SJSA1 (cell line): ENCODE data around the gene VPS52. TPM values are rescaled to one million over a fixed set of nuclear protein-coding genes. Genes with fewer than 3 reads are reported as not detected.
A peak's percentile ranks its signal among the peaks of the same experiment; 100 is the strongest.
"Not testable (repeated sequence)": the region's sequence is repeated elsewhere in the genome, so short reads cannot be mapped to it uniquely, and the experiment has no call there.

Experiments
- DNase-seq, 2 experiments: peaks; one replicate each; pipeline ENCODE4 v3.0.0-alpha.2; 2015 to 2020; ENCODE audit warnings: low spot score in 2 of 2, low read depth in 1 of 2
- H3K27ac ChIP-seq: fragments of 250-450 bp; sonication (Bioruptor Pico); 2 replicates; pipeline ENCODE4 v1.5.1; 2020; ENCODE audit warnings: mild to moderate bottlenecking, moderate library complexity
- H3K27me3 ChIP-seq: fragments of 250-450 bp; sonication (Bioruptor Pico); replicated peaks from 2 replicates; pipeline ENCODE4 v1.5.1; 2020; ENCODE audit warnings: mild to moderate bottlenecking, moderate library complexity
- H3K36me3 ChIP-seq: fragments of 250-450 bp; sonication (Bioruptor Pico); 2 replicates; pipeline ENCODE4 v1.5.1; 2020; ENCODE audit warnings: mild to moderate bottlenecking
- H3K4me1 ChIP-seq: fragments of 250-450 bp; sonication (Bioruptor Pico); replicated peaks from 2 replicates; pipeline ENCODE4 v1.6.1; 2021; ENCODE audit warnings: mild to moderate bottlenecking
- H3K4me3 ChIP-seq: fragments of 250-450 bp; sonication (Bioruptor Pico); 2 replicates; pipeline ENCODE4 v1.5.1; 2020; ENCODE audit warnings: mild to moderate bottlenecking
- H3K9me3 ChIP-seq: fragments of 250-450 bp; sonication (Bioruptor Pico); replicated peaks from 2 replicates; pipeline ENCODE4 v1.5.1; 2020; ENCODE audit warnings: mild to moderate bottlenecking
- total RNA-seq: library from RNA; depleted of rRNA; stranded (reverse); fragments of >200 nt; shearing (Covaris generic); gene quantifications from 2 replicates; pipeline ENCODE4 v1.2.3, GENCODE V29; 2014

Gene VPS52
- total RNA-seq, 1 experiment from 2014 or later: 39.4 TPM

DNA sequence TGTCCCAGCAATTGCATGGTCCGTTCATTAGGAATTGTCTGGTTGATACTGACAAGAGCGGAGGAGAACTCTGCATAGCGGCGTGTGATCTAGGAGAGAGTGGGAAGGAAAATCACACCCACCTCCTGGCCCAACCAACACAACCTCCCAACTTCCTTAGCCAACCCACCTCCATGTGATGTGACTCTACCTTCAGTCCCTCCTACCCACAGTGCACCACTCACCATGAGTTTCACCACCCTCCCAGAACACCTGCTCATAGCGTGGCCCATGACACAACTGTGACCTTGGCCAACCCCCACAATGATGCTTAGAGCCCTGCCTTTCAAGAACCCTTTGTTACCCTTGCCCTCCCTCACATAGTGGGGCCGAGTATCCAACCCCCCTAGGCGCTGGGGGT is 7.7 kb downstream of the VPS52 start:
- H3K27ac ChIP-seq: no peak overlapping the region
- no peaks in the 10 kb centered on the region for H3K9me3 ChIP-seq
- H3K27me3 ChIP-seq: no peaks in the 10 kb centered on the region
- no peak for DNase-seq
- peaks cover 54% of the 10 kb centered on the region for H3K36me3 ChIP-seq
- 0 out of 2 replicates have a peak, but pooled peaks cover 5% of the 10 kb centered on the region for H3K4me1 ChIP-seq
- H3K4me3 ChIP-seq: no peak overlapping the region

DNA sequence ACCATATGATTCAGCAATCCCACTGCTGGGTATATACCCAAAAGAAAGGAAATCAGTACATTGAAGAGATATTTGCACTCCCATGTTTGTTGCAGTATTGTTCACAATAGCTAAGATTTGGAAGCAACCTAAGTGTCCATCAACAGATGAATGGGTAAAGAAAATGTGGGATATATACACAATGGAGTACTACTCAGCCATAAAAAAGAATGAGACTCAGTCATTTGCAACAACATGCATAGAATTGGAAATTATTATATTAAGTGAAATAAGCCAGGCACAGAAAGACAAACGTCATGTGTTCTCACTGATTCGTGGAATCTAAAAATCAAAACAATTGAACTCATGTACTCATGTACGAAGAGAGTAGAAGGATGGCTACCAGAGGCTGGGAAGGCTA is 9.2 kb downstream of the VPS52 start:
- H3K9me3 ChIP-seq, H3K4me3 ChIP-seq, DNase-seq, H3K27me3 ChIP-seq, H3K4me1 ChIP-seq, H3K27ac ChIP-seq: not testable (repeated sequence)
- peaks cover 42% of the 10 kb centered on the region for H3K36me3 ChIP-seq

DNA sequence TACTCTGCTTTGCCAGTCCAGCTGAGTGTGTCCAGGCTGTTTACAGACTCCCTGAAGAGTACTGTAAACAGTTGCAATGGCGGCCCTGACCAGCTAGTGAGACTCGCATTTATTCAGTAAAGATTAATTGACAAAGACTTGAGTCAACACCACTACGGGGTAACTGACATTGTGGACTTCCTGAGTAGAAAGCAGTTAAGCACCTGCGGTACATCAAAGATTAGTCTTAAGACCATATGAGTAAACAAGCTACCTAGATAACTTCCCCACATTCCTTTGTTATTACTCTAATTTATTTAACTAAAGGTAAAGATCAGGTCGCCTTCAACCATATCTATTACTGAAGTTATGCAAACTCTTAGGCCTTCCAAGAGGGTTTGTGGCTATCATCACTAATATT is 12.6 kb downstream of the VPS52 start:
- Histone ChIP-seq H3K36me3 (peaks cover 22% of the 10 kb centered on the region), H3K4me3 (no peak overlapping the region), H3K9me3 (no peaks in the 10 kb centered on the region), H3K4me1 (0 out of 2 replicates have a peak, but pooled peaks cover 5% of the 10 kb centered on the region), H3K27me3 (no peaks in the 10 kb centered on the region), H3K27ac (no peak overlapping the region)
- no peak for DNase-seq

GRCh38 chr6:33254591-33254990 is 17.1 kb downstream of the VPS52 start:
- no peak for DNase-seq

GRCh38 chr6:33252759-33253158 is 18.9 kb downstream of the VPS52 start:
- H3K27me3 ChIP-seq: no peaks in the 10 kb centered on the region
- H3K9me3 ChIP-seq: no peaks in the 10 kb centered on the region
- peaks cover 16% of the 10 kb centered on the region; the same call in 1 of the 2 replicates for H3K36me3 ChIP-seq
- H3K4me1 ChIP-seq: peaks cover 26% of the 10 kb centered on the region
- DNase-seq: no peak
- H3K27ac ChIP-seq: no peak overlapping the region
- H3K4me3 ChIP-seq: no peak overlapping the region

More at GRCh38 chr6:33254591-33254990, 17.1 kb downstream of the VPS52 start:
- Histone ChIP-seq H3K4me3 (no peak overlapping the region), H3K27ac (no peak overlapping the region), H3K36me3 (peaks cover 17% of the 10 kb centered on the region), H3K4me1 (peaks cover 13% of the 10 kb centered on the region), H3K27me3 (no peaks in the 10 kb centered on the region), H3K9me3 (no peaks in the 10 kb centered on the region)

DNA sequence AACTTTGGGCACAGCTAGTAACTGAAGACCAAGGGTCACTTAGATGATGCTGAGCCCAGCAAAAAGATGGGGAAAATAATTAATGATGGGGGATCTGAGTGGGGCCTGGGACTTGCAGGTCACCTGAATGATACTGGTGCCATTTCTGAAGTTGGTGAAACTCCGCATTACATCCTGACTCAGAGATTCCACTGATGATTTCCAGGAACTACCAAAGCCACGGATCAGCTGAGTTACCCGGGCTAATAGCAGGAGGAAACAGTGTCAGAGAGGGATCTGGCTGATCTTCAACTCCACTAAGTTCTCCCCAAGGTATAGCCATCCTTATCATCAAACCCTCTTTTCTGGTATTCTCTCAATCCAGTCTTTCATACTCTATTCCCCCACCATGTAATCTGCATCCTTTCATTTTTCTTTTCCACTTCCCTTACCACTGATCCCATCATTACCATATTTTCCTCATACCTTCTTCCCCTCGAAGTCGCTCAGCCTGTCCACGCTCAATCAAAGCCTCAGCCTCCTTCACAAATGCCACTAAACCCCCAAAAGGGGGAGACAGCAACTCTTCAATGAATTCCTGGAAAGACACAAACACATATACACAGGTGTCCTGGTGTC is 20.2 kb downstream of the VPS52 start:
- Histone ChIP-seq H3K27ac (no peak overlapping the region), H3K36me3 (peaks cover 13% of the 10 kb centered on the region; the same call in 1 of the 2 replicates), H3K4me1 (peaks cover 26% of the 10 kb centered on the region), H3K4me3 (no peak overlapping the region), H3K9me3 (no peaks in the 10 kb centered on the region), H3K27me3 (no peaks in the 10 kb centered on the region)
- no peak for DNase-seq

- Histone ChIP-seq H3K4me1 (peaks cover 26% of the 10 kb centered on the region), H3K27me3 (no peaks in the 10 kb centered on the region), H3K9me3 (no peaks in the 10 kb centered on the region), H3K27ac (peak overlapping the region; percentile 17; the same call in 1 of the 2 replicates), H3K4me3 (no peak overlapping the region), H3K36me3 (peaks cover 13% of the 10 kb centered on the region; the same call in 1 of the 2 replicates)
- no peak for DNase-seq
Measured at GRCh38 chr6:33250731-33251130, 20.9 kb downstream of the VPS52 start.

DNA sequence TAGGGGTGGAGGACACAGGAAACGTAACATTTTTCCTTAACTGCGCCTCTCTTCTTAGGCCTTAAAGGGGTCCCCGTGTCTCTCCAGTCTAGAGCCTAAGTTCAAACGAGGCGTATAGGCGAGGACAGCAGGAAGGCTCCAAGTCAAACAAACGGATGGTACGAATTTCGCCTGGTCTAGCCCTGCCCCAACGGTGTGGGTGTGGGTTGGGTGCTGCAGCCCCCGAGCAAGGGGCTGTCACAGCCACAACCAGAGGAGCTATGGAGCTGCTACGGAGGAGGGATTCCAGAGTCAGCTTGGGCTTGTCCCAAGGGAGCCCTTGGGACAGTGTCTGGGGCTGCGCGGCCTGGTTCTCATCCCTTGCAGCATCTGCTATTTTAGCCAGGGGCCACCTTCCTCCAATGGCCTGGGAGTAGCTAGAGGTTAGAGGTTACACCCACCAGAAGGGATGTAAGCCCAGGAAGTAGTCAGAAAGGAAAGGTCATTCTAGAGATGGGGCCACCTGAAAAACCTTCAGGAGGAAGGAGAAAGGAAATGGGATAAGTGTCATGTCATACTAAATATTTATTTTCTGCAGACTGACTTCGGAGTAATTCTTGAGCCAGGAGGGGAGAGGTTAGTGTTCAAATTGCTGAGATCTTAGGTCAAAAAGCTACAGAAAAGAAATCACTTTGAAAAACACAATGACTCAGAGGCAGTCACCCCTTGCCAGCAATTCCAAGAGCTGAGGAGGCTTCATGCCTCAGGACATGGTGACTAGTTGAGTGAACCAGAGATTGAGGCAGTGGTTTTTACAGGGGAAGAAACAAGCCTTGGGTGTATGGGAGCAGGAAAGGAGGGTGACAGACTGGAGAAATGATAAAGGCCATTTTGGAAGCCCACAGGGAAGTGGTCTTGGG is 21.7 kb downstream of the VPS52 start:
- H3K36me3 ChIP-seq: peaks cover 13% of the 10 kb centered on the region; the same call in 1 of the 2 replicates
- no peaks in the 10 kb centered on the region for H3K27me3 ChIP-seq
- DNase-seq: peak; percentile 52 to 55
- no peaks in the 10 kb centered on the region for H3K9me3 ChIP-seq
- peak overlapping the region; percentile 40 for H3K4me3 ChIP-seq
- H3K4me1 ChIP-seq: peaks cover 26% of the 10 kb centered on the region
- H3K27ac ChIP-seq: peak overlapping the region; percentile 50

DNA sequence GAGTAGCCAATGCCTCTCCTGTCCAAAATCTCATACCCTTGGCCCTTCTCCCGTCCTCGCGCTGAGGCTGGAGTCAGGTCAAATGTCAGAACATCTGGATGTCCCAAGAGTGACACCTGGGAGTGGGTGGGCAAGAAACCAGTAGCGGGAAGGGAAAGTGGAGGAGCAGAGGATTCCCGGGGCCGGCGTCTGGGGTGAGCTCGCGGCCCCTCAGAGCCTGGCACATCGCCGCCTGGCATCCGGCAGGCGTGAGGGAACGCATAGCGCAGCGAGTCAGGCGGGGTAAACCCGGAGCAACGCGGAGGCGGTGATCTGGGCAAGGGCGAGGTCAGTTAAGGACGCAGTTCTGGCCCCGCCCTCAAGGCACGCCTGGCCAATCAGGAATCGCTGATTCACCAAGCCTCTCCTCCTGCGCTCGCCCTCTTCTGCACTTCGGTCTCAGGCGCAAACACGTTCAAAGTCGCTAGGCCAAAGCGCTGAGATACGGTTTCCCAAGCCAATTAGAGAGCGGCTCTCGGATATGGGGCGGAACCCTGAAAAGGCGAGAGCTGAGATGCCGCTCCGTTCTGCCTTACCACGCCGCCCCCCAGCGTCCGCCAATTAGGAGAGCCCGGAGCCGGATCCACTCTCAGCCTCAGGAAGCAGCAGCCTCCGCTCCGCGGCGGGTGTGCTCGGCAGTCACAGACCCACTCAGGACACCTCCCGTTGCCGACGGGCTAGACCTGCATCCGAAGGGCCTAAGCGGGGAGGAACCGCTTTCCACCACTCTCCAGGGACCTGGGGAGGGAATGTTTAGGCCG is 22.5 kb downstream of the VPS52 start:
- peak overlapping the region; percentile 40 for H3K4me3 ChIP-seq
- no peaks in the 10 kb centered on the region for H3K27me3 ChIP-seq
- peak overlapping the region; percentile 50 for H3K27ac ChIP-seq
- peaks cover 26% of the 10 kb centered on the region for H3K4me1 ChIP-seq
- no peaks in the 10 kb centered on the region for H3K9me3 ChIP-seq
- H3K36me3 ChIP-seq: peaks cover 13% of the 10 kb centered on the region; the same call in 1 of the 2 replicates
- DNase-seq: peak; percentile 98

GRCh38 chr6:33248643-33248931 is 23.1 kb downstream of the VPS52 start:
- peak in 1 of 2 experiments; percentile 50 for DNase-seq
- Histone ChIP-seq H3K36me3 (peaks cover 13% of the 10 kb centered on the region; the same call in 1 of the 2 replicates), H3K9me3 (no peaks in the 10 kb centered on the region), H3K4me1 (peaks cover 26% of the 10 kb centered on the region), H3K27me3 (no peaks in the 10 kb centered on the region), H3K27ac (peak overlapping the region; percentile 30), H3K4me3 (peak overlapping the region; percentile 40)

GRCh38 chr6:33247977-33248642 is 23.6 kb downstream of the VPS52 start:
- H3K36me3 ChIP-seq: peaks cover 13% of the 10 kb centered on the region; the same call in 1 of the 2 replicates
- H3K9me3 ChIP-seq: no peaks in the 10 kb centered on the region
- DNase-seq: peak; percentile 85 to 89
- peak overlapping the region; percentile 30 for H3K27ac ChIP-seq
- 0 out of 2 replicates have a peak, but pooled peaks cover 2% of the 10 kb centered on the region for H3K27me3 ChIP-seq
- H3K4me3 ChIP-seq: peak overlapping the region; percentile 40
- H3K4me1 ChIP-seq: peaks cover 26% of the 10 kb centered on the region

- no peak overlapping the region for H3K27ac ChIP-seq
- no peaks in the 10 kb centered on the region for H3K36me3 ChIP-seq
- H3K4me3 ChIP-seq: no peak overlapping the region
- peaks cover 23% of the 10 kb centered on the region for H3K27me3 ChIP-seq
- no peaks in the 10 kb centered on the region for H3K9me3 ChIP-seq
- DNase-seq: no peak
- H3K4me1 ChIP-seq: peaks cover 7% of the 10 kb centered on the region
Measured at GRCh38 chr6:33243476-33243875, 28.2 kb downstream of the VPS52 start.

DNA sequence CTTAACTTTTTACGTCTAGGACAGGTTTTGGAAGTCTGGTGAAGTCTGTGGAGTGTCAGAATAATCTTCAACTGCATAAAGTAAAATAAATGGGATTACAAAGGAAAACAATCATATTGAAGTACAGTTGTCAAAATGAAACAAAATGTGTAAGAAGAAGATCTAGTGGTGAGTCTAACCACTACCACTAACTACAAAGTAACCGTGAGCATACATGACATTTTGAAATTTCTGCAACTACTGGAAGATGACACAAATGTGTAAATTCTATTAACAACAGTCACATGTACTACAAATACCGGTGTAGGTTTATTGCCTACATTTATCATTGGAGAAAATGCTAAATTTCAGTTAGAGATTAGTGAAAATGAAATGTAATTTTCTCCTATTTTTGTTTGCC is 29.7 kb downstream of the VPS52 start:
- no peak for DNase-seq
- Histone ChIP-seq H3K4me1 (no peaks in the 10 kb centered on the region), H3K9me3 (no peaks in the 10 kb centered on the region), H3K36me3 (no peaks in the 10 kb centered on the region), H3K27me3 (peaks cover 23% of the 10 kb centered on the region), H3K4me3 (no peak overlapping the region), H3K27ac (no peak overlapping the region)
